HepG2 (cell line): Measurements from ENCODE around the gene FNDC3B. TPM values are rescaled to one million over a fixed set of nuclear protein-coding genes. Genes with fewer than 3 reads are reported as not detected.
A peak's percentile ranks its signal among the peaks of the same experiment; 100 is the strongest.

Experiments used
- ARID5B ChIP-seq: IDR thresholded peaks from 2 replicates; pipeline ENCODE4 v1.4.0; 2020; ENCODE audit warnings: mild to moderate bottlenecking, missing genetic modification reagents
- DNMT1 ChIP-seq: sonication (generic); formaldehyde crosslinking; IDR thresholded peaks from 2 replicates; pipeline ENCODE4 v1.5.1; 2020; ENCODE audit warnings: mild to moderate bottlenecking, missing genetic modification reagents
- KDM4B ChIP-seq: sonication (generic); formaldehyde crosslinking; IDR thresholded peaks from 2 replicates; pipeline ENCODE4 v1.4.0; 2020; ENCODE audit warnings: missing genetic modification reagents
- KDM5B ChIP-seq: sonication (generic); formaldehyde crosslinking; IDR thresholded peaks from 2 replicates; pipeline ENCODE4 v1.4.0; 2020; ENCODE audit warnings: missing genetic modification reagents, mild to moderate bottlenecking, borderline replicate concordance
- MLLT10 ChIP-seq: sonication (generic); formaldehyde crosslinking; IDR thresholded peaks from 2 replicates; pipeline ENCODE4 v1.4.0; 2020; ENCODE audit warnings: missing genetic modification reagents
- MTA3 ChIP-seq: sonication (generic); formaldehyde crosslinking; IDR thresholded peaks from 2 replicates; pipeline ENCODE4 v1.4.0; 2020; ENCODE audit warnings: missing genetic modification reagents
- NCOA2 ChIP-seq: sonication (generic); formaldehyde crosslinking; IDR thresholded peaks from 2 replicates; pipeline ENCODE4 v1.8.0; 2022; ENCODE audit warnings: inconsistent platforms
- REL ChIP-seq: sonication (generic); formaldehyde crosslinking; conservative IDR thresholded peaks from 2 replicates; pipeline ENCODE4 v1.8.0; 2022; ENCODE audit warnings: mild to moderate bottlenecking, missing genetic modification reagents, moderate library complexity
- SMAD9 ChIP-seq: sonication (generic); formaldehyde crosslinking; IDR thresholded peaks from 2 replicates; pipeline ENCODE4 v1.5.1; 2020; ENCODE audit warnings: mild to moderate bottlenecking, missing genetic modification reagents
- ZFP41 ChIP-seq: sonication (generic); formaldehyde crosslinking; IDR thresholded peaks from 2 replicates; pipeline ENCODE4 v1.4.0; 2020; ENCODE audit warnings: mild to moderate bottlenecking, missing genetic modification reagents, borderline replicate concordance
- ZNF160 ChIP-seq: sonication (generic); formaldehyde crosslinking; IDR thresholded peaks from 2 replicates; pipeline ENCODE4 v1.8.0; 2022; ENCODE audit warnings: mild to moderate bottlenecking, inconsistent platforms, missing genetic modification reagents
- ZNF44 ChIP-seq: sonication (generic); formaldehyde crosslinking; IDR thresholded peaks from 2 replicates; pipeline ENCODE4 v1.5.1; 2020; ENCODE audit warnings: mild to moderate bottlenecking, missing genetic modification reagents
- ZNF503 ChIP-seq: sonication (generic); formaldehyde crosslinking; IDR thresholded peaks from 2 replicates; pipeline ENCODE4 v1.4.0; 2020; ENCODE audit warnings: missing genetic modification reagents
- ZNF576 ChIP-seq: sonication (generic); formaldehyde crosslinking; IDR thresholded peaks from 2 replicates; pipeline ENCODE4 v1.4.0; 2020; ENCODE audit warnings: mild to moderate bottlenecking, missing genetic modification reagents
- ZNF674 ChIP-seq: sonication (generic); formaldehyde crosslinking; IDR thresholded peaks from 2 replicates; pipeline ENCODE4 v1.5.0; 2020; ENCODE audit warnings: low read depth, mild to moderate bottlenecking, missing genetic modification reagents
- ZSCAN21 ChIP-seq: sonication (generic); formaldehyde crosslinking; IDR thresholded peaks from 2 replicates; pipeline ENCODE4 v1.8.0; 2022; ENCODE audit warnings: mild to moderate bottlenecking, missing genetic modification reagents, moderate library complexity, borderline replicate concordance
- polyA plus RNA-seq, 8 experiments: library from polyadenylated mRNA; depleted of rRNA in 3 of 8; stranded (reverse) in 7 of 8; unstranded in 1 of 8; fragments of >200 nt; fragmentation: Illumina TruSeq in 4 of 8; extraction: Trizol in 4 of 8; gene quantifications; 2 replicates each; pipeline versions ENCODE4 v1.2.1 to v1.2.3, GENCODE V29; 2011 to 2016; ENCODE audit warnings: low read depth in 4 of 8, missing spikeins in 1 of 8, mixed read lengths in 1 of 8; ENCODE audit not compliant: insufficient read depth in 1 of 8
- total RNA-seq, 5 experiments: library from RNA; depleted of rRNA; stranded (reverse); fragments of >200 nt; fragmentation: Illumina TruSeq; extraction: Trizol; gene quantifications; 2 replicates each; pipeline ENCODE4 v1.2.3, GENCODE V29; 2016; ENCODE audit warnings: low read depth in 1 of 5
- TF ChIP-seq, protein P1 (sequence below): sonication (generic); formaldehyde crosslinking; IDR thresholded peaks from 2 replicates; pipeline ENCODE4 v1.9.0; 2022; ENCODE audit warnings: missing genetic modification reagents, mild to moderate bottlenecking, borderline replicate concordance
- TF ChIP-seq, protein P2 (sequence below): sonication (generic); formaldehyde crosslinking; IDR thresholded peaks from 2 replicates; pipeline ENCODE4 v1.4.0; 2020; ENCODE audit warnings: missing genetic modification reagents, borderline replicate concordance

Gene FNDC3B
- total and polyA plus RNA-seq, 2 of the 13 experiments (the other 11 are each of a cell fraction or from before 2014, with no cell fraction given): 74.8 to 103 TPM

DNA sequence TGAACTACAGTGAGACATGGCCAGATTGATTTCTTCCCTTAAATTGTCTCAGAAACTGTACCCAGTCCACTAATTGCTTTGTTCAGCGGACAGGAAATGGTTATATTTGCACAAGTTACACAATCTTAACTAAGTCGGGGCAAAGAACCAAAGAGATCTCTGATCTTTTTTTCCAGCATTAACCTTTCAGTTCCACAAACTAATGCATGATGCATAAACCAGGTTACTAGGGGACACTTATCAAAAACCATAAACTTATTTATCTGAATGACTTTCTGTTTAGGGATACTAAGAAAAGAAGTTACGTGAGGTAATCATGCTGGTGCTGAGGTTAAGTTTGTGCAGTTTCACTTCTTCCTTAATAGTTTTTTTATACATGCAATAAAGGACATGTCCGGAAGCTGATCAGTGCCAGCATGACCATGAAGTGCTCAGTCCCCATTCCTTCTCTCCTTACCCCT lies 22.4 kb downstream of the FNDC3B start (continued):
- TF ChIP-seq ZNF674 (CRISPR knock-in tag) (no peak), KDM4B (CRISPR knock-in tag) (no peak), ZNF503 (CRISPR knock-in tag) (peak; percentile 69; the same call in 1 of the 2 replicates), SMAD9 (CRISPR knock-in tag) (no peak), KDM5B (CRISPR knock-in tag) (no peak), REL (CRISPR knock-in tag) (no peak), MTA3 (CRISPR knock-in tag) (no peak), ZNF44 (CRISPR knock-in tag) (no peak), ZNF160 (CRISPR knock-in tag) (no peak), DNMT1 (CRISPR knock-in tag) (no peak), ZNF576 (CRISPR knock-in tag) (no peak), ZFP41 (CRISPR knock-in tag) (no peak), ARID5B (CRISPR knock-in tag) (peak; percentile 91), ZSCAN21 (0 out of 2 replicates have a peak, but pooled peaks have one; percentile 26), MLLT10 (CRISPR knock-in tag) (no peak), NCOA2 (CRISPR knock-in tag) (peak; percentile 93)
- TF ChIP-seq, protein P1, sequence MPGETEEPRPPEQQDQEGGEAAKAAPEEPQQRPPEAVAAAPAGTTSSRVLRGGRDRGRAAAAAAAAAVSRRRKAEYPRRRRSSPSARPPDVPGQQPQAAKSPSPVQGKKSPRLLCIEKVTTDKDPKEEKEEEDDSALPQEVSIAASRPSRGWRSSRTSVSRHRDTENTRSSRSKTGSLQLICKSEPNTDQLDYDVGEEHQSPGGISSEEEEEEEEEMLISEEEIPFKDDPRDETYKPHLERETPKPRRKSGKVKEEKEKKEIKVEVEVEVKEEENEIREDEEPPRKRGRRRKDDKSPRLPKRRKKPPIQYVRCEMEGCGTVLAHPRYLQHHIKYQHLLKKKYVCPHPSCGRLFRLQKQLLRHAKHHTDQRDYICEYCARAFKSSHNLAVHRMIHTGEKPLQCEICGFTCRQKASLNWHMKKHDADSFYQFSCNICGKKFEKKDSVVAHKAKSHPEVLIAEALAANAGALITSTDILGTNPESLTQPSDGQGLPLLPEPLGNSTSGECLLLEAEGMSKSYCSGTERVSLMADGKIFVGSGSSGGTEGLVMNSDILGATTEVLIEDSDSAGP (CRISPR knock-in tag): no peak
- TF ChIP-seq, protein P2, sequence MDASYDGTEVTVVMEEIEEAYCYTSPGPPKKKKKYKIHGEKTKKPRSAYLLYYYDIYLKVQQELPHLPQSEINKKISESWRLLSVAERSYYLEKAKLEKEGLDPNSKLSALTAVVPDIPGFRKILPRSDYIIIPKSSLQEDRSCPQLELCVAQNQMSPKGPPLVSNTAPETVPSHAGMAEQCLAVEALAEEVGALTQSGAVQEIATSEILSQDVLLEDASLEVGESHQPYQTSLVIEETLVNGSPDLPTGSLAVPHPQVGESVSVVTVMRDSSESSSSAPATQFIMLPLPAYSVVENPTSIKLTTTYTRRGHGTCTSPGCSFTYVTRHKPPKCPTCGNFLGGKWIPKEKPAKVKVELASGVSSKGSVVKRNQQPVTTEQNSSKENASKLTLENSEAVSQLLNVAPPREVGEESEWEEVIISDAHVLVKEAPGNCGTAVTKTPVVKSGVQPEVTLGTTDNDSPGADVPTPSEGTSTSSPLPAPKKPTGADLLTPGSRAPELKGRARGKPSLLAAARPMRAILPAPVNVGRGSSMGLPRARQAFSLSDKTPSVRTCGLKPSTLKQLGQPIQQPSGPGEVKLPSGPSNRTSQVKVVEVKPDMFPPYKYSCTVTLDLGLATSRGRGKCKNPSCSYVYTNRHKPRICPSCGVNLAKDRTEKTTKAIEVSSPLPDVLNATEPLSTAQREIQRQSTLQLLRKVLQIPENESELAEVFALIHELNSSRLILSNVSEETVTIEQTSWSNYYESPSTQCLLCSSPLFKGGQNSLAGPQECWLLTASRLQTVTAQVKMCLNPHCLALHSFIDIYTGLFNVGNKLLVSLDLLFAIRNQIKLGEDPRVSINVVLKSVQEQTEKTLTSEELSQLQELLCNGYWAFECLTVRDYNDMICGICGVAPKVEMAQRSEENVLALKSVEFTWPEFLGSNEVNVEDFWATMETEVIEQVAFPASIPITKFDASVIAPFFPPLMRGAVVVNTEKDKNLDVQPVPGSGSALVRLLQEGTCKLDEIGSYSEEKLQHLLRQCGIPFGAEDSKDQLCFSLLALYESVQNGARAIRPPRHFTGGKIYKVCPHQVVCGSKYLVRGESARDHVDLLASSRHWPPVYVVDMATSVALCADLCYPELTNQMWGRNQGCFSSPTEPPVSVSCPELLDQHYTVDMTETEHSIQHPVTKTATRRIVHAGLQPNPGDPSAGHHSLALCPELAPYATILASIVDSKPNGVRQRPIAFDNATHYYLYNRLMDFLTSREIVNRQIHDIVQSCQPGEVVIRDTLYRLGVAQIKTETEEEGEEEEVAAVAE (CRISPR knock-in tag): no peak
